K562 (cell line): ENCODE data around the gene SYT17. TPM values are rescaled to one million over a fixed set of nuclear protein-coding genes. Genes with fewer than 3 reads are reported as not detected.
A peak's percentile ranks its signal among the peaks of the same experiment; 100 is the strongest.

Experiments
- ATAC-seq: fragments of 200-7000 bp; cut with Tn5 transposase; 3 replicates; pipeline ENCODE4 v1.9.1; 2020; ENCODE audit warnings: moderate library complexity
- BruUV-seq: library from RNA; stranded (reverse); fragments of 400-500 nt; replicated peaks from 2 replicates; lab custom pipeline; 2021; lab: Mats Ljungman, UMichigan
- CTCF ChIA-PET: fragments of 300-600 bp; formaldehyde crosslinking; extraction: SDS; loops from one replicate; lab custom pipeline; 2021; ENCODE audit warnings: low intra/inter-chr PET ratio; lab: Yijun Ruan, JAX
- POLR2A ChIA-PET: fragments of 300-600, 350-650 bp; sonication (Branson Sonifier 250); formaldehyde crosslinking; extraction: SDS; loops from one replicate; lab custom pipeline; 2021; ENCODE audit warnings: antibody characterized with exemption, inconsistent platforms; lab: Yijun Ruan, JAX
- DNase-seq, 4 experiments: peaks; one replicate each; pipeline versions ENCODE4 v3.0.0 to v3.0.0-alpha.2; 2011 to 2018; ENCODE audit warnings: low spot score in 3 of 4, mixed read lengths in 3 of 4; ENCODE audit errors: extremely low read depth in 1 of 4
- FAIRE-seq: peaks from 2 replicates; lab custom pipeline; 2011; peaks lifted over from hg19 to GRCh38; lab: Jason Lieb, UNC
- H2AFZ ChIP-seq: 2 replicates; pipeline ENCODE4 v1.6.0; 2011; ENCODE audit warnings: low read depth, low read length, control low read depth, inconsistent platforms
- H3K27ac ChIP-seq: fragments of 200-600 bp; 3 replicates; pipeline ENCODE4 v1.8.0; 2011; ENCODE audit warnings: low read depth, mild to moderate bottlenecking, control low read depth, inconsistent platforms, low read length, moderate library complexity, mixed read lengths; ENCODE audit errors: extremely low read depth
- H3K27me3 ChIP-seq, 2 experiments: fragments of 300-600 bp in 1 of 2; 2 replicates in 1 of 2; 3 replicates in 1 of 2; pipeline versions ENCODE4 v1.6.0 to v1.8.0; 2011; ENCODE audit warnings: inconsistent platforms in 2 of 2, low read length in 2 of 2, mild to moderate bottlenecking in 1 of 2, mixed read lengths in 1 of 2, moderate library complexity in 1 of 2; ENCODE audit not compliant: control insufficient read depth in 2 of 2, insufficient read depth in 2 of 2
- H3K36me3 ChIP-seq: fragments of 300-600 bp; 3 replicates; pipeline ENCODE4 v1.8.0; 2011; ENCODE audit warnings: mild to moderate bottlenecking, low read length, inconsistent platforms; ENCODE audit not compliant: control insufficient read depth, insufficient read depth
- H3K4me1 ChIP-seq, 2 experiments: fragments of 200-600 bp in 1 of 2; replicated peaks in 1 of 2; 2 replicates in 1 of 2; 3 replicates in 1 of 2; pipeline versions ENCODE4 v1.5.1 to v1.8.0; 2011; ENCODE audit warnings: inconsistent platforms in 2 of 2, low read length in 2 of 2, mild to moderate bottlenecking in 1 of 2, mixed read lengths in 1 of 2, moderate library complexity in 1 of 2; ENCODE audit not compliant: control insufficient read depth in 2 of 2, insufficient read depth in 2 of 2
- H3K4me2 ChIP-seq: 2 replicates; pipeline ENCODE4 v1.6.1; 2011; ENCODE audit warnings: low read length, control low read depth, inconsistent platforms, mixed read lengths; ENCODE audit not compliant: insufficient read depth
- H3K4me3 ChIP-seq: fragments of 200-600 bp; sonication (generic), shearing (Covaris generic); 2 replicates; pipeline ENCODE4 v1.5.1; 2016; ENCODE audit warnings: control low read depth, inconsistent platforms
- H3K79me2 ChIP-seq: fragments of 200-600 bp; 3 replicates; pipeline ENCODE4 v1.8.0; 2011; ENCODE audit warnings: low read length, inconsistent platforms; ENCODE audit not compliant: control insufficient read depth, insufficient read depth
- H3K9ac ChIP-seq, 2 experiments: 2 replicates each; pipeline versions ENCODE4 v1.6.0 to v1.6.1; 2011; ENCODE audit warnings: low read depth in 2 of 2, low read length in 2 of 2, control low read depth in 1 of 2, inconsistent platforms in 1 of 2, mild to moderate bottlenecking in 1 of 2, mixed read lengths in 1 of 2; ENCODE audit not compliant: insufficient read depth in 1 of 2
- H3K9me1 ChIP-seq: one replicate; pipeline ENCODE4 v1.6.0; 2011; ENCODE audit warnings: inconsistent platforms, mild to moderate bottlenecking, low read length, moderate library complexity; ENCODE audit not compliant: control insufficient read depth, insufficient read depth
- H3K9me3 ChIP-seq: replicated peaks from 2 replicates; pipeline ENCODE4 v1.5.1; 2011; ENCODE audit warnings: low read depth, low read length, inconsistent platforms; ENCODE audit not compliant: control insufficient read depth, insufficient read depth
- H4K20me1 ChIP-seq: replicated peaks from 2 replicates; pipeline ENCODE4 v1.6.1; 2011; ENCODE audit warnings: low read length, inconsistent platforms, mixed read lengths; ENCODE audit not compliant: control insufficient read depth, insufficient read depth
- CBFB ChIP-seq: sonication (generic); formaldehyde crosslinking; IDR thresholded peaks from 2 replicates; pipeline ENCODE4 v1.4.0; 2020; ENCODE audit warnings: mild to moderate bottlenecking, missing genetic modification reagents
- CTCFL ChIP-seq: IDR thresholded peaks from 2 replicates; pipeline ENCODE4 v1.6.1; 2011; ENCODE audit warnings: borderline replicate concordance, low read depth, mild to moderate bottlenecking, moderate library complexity, low read length; ENCODE audit not compliant: insufficient read depth, poor library complexity, severe bottlenecking
- ELF2 ChIP-seq: fragments of 250-450 bp; sonication (Bioruptor Pico); IDR thresholded peaks from 2 replicates; pipeline ENCODE4 v1.5.0; 2021; ENCODE audit warnings: mild to moderate bottlenecking
- ETS1 ChIP-seq: conservative IDR thresholded peaks from 2 replicates; pipeline ENCODE4 v1.6.1; 2011; ENCODE audit warnings: low read depth, mild to moderate bottlenecking, low read length; ENCODE audit not compliant: control insufficient read depth
- GATAD2A ChIP-seq: fragments of 450-650 bp; IDR thresholded peaks from 2 replicates; pipeline ENCODE4 v1.6.1; 2017
- HDAC3 ChIP-seq: fragments of 450-650 bp; IDR thresholded peaks from 2 replicates; pipeline ENCODE4 v1.6.1; 2018; ENCODE audit warnings: borderline replicate concordance, mild to moderate bottlenecking, moderate library complexity; ENCODE audit not compliant: partially characterized antibody
- HMGN3 ChIP-seq: IDR thresholded peaks from 2 replicates; pipeline ENCODE4 v1.6.1; 2011; ENCODE audit warnings: borderline replicate concordance, low read depth, mild to moderate bottlenecking, mixed read lengths, low read length; ENCODE audit not compliant: insufficient read length; ENCODE audit errors: extremely low read depth
- KHSRP ChIP-seq: fragments of 450-650 bp; IDR thresholded peaks from 2 replicates; pipeline ENCODE4 v1.6.1; 2017
- ZFP36 ChIP-seq: fragments of 150-350 bp; IDR thresholded peaks from 2 replicates; pipeline ENCODE4 v1.6.1; 2018; ENCODE audit warnings: low read length, low read depth; ENCODE audit not compliant: partially characterized antibody
- ZNF24 ChIP-seq: fragments of 450-650 bp; IDR thresholded peaks from 2 replicates; pipeline ENCODE4 v1.6.1; 2016
- ZNF589 ChIP-seq: fragments of 200-800 bp; sonication (Bioruptor generic); IDR thresholded peaks from 2 replicates; pipeline ENCODE4 v1.6.1; 2016; ENCODE audit warnings: low read depth, missing genetic modification characterization, missing compliant biosample characterization
- WGBS: fragments of 100-300 bp; shearing (Covaris generic); methylation state at CpG from one replicate; pipeline ENCODE4 v1.1.6; 2016; ENCODE audit warnings: low coverage, mixed read lengths; ENCODE audit not compliant: insufficient coverage; ENCODE audit errors: missing lambda C conversion rate; 5-methylcytosine and 5-hydroxymethylcytosine counted together
- in situ Hi-C: fragments of 300-500 bp; cut with MboI; formaldehyde crosslinking; loops from 4 replicates; pipeline ENCODE4 v1.15.0; 2018; ENCODE audit warnings: inconsistent platforms, mixed read lengths
- intact Hi-C: fragments of 100-400 bp; cut with micrococcal nuclease; formaldehyde crosslinking; loops from 2 replicates; pipeline ENCODE4 v1.14.2; 2022
- polyA plus RNA-seq, 8 experiments: library from polyadenylated mRNA; depleted of rRNA in 4 of 8; stranded (reverse) in 5 of 8; unstranded in 3 of 8; fragments of >200 nt; fragmentation: Nextera tagmentation in 2 of 8; fragmentation: Illumina TruSeq in 1 of 8; extraction: Ambion mirVana in 2 of 8; extraction: Trizol in 1 of 8; gene quantifications; 2 replicates each; pipeline versions ENCODE4 v1.2.1 to v1.2.3, GENCODE V29; 2011 to 2014; ENCODE audit warnings: inconsistent platforms in 1 of 8, missing spikeins in 1 of 8
- total RNA-seq, 7 experiments: library from RNA; depleted of rRNA in 6 of 7; stranded (reverse); fragments of >200 nt in 6 of 7; fragmentation: Illumina TruSeq in 2 of 7; extraction: Trizol in 2 of 7; gene quantifications; 2 replicates each; pipeline versions ENCODE4 v1.2.1 to v1.2.3, GENCODE V29; 2011 to 2021; ENCODE audit warnings: low replicate concordance in 1 of 7

SYT17 gene
- total and polyA plus RNA-seq, 9 of the 15 experiments (the other 6 are each of a cell fraction or from before 2014, with no cell fraction given) = not detected

GRCh38 chr16:19140396-19140795 lies 27.6 kb upstream of the SYT17 start:
- ChIA-PET POLR2A (no interaction called here), CTCF (no interaction called here)
- ATAC-seq (no peak), FAIRE-seq (no peak), DNase-seq (no peak)
- no TSS peak for BruUV-seq
- TF ChIP-seq ZNF24 = peak; percentile 82
- no peak for TF ChIP-seq KHSRP
- TF ChIP-seq HDAC3 = no peak
- no peak for TF ChIP-seq ELF2 (CRISPR knock-in tag)
- TF ChIP-seq HMGN3 = no peak
- peak; percentile 53 for TF ChIP-seq ZFP36
- no peak overlapping the region for H2AFZ ChIP-seq
- H3K9me3 ChIP-seq = no peaks in the 10 kb centered on the region
- no peaks in the 10 kb centered on the region for H3K36me3 ChIP-seq
- peaks cover 19 to 21% of the 10 kb centered on the region in 2 experiments for H3K27me3 ChIP-seq
- no peaks in the 10 kb centered on the region for H3K79me2 ChIP-seq
- H3K4me2 ChIP-seq = no peak overlapping the region
- H3K4me3 ChIP-seq = no peak overlapping the region
- H3K4me1 ChIP-seq = peaks cover 10 to 12% of the 10 kb centered on the region in 2 experiments
- 0% methylated on average over 2 of the region's 2 CpGs for WGBS
- H3K9me1 ChIP-seq = no peaks in the 10 kb centered on the region
- intact Hi-C loops (no loop called here), in situ Hi-C loops (no loop called here)
- no peak overlapping the region for H3K27ac ChIP-seq
- no peak overlapping the region for H3K9ac ChIP-seq
- no peaks in the 10 kb centered on the region for H4K20me1 ChIP-seq

- CTCF ChIA-PET = no interaction called here
- FAIRE-seq (no peak), ATAC-seq (no peak), DNase-seq (no peak)
- 0 out of 2 replicates have a peak, but pooled peaks cover under 1% of the 10 kb centered on the region for H3K9me3 ChIP-seq
- POLR2A ChIA-PET = interaction anchor here (0.6 to 1.1 kb wide), 3 partner anchors 16 to 37 kb away, joined by 3 to 5 read pairs (median 4); no protein-coding TSS in a partner anchor
- H2AFZ ChIP-seq = no peak overlapping the region
- in situ Hi-C loops (no loop called here), intact Hi-C loops (no loop called here)
- no peaks in the 10 kb centered on the region for H4K20me1 ChIP-seq
- H3K79me2 ChIP-seq = no peaks in the 10 kb centered on the region
- H3K9me1 ChIP-seq = no peaks in the 10 kb centered on the region
- no peaks in the 10 kb centered on the region; a peak in 1 of 5 replicates for H3K4me1 ChIP-seq
- no peak overlapping the region for H3K9ac ChIP-seq
- H3K36me3 ChIP-seq = no peaks in the 10 kb centered on the region
- no peak overlapping the region for H3K4me3 ChIP-seq
- WGBS = 1% methylated on average over 8 of the region's 8 CpGs
- peaks cover 19 to 21% of the 10 kb centered on the region in 2 experiments for H3K27me3 ChIP-seq
- H3K27ac ChIP-seq = no peak overlapping the region
- no peak overlapping the region for H3K4me2 ChIP-seq
- BruUV-seq = no TSS peak
- TF ChIP-seq CTCFL (no peak), ZNF589 (CRISPR knock-in tag) (no peak), ETS1 (no peak), CBFB (no peak), GATAD2A (no peak)
These were observed 25.0 kb upstream of the SYT17 start for GRCh38 chr16:19142939-19143598.
